Endothelial cell of hepatic sinusoid (primary cell): ENCODE data around the gene KIF22.
"Not testable (repeated sequence)": the region's sequence is repeated elsewhere in the genome, so short reads cannot be mapped to it uniquely, and the experiment has no call there.

Experiments used
- in situ Hi-C: cut with HindIII; loops from 2 replicates; pipeline ENCODE4 v1.10.0; 2017; ENCODE audit warnings: low sequenced_read_pairs

KIF22 gene

GRCh38 chr16:29765167-29766032, 25.2 kb upstream of the KIF22 start:
- in situ Hi-C loops = no loop called here

- in situ Hi-C loops = no loop called here
These were observed 24.0 kb upstream of the KIF22 start for GRCh38 chr16:29766571-29766970.

- in situ Hi-C loops = no loop called here
These were observed 23.5 kb upstream of the KIF22 start for GRCh38 chr16:29767062-29767461.

- in situ Hi-C loops = no loop called here
These were observed 21.0 kb upstream of the KIF22 start for GRCh38 chr16:29769507-29769906.

GRCh38 chr16:29770250-29770929, 20.2 kb upstream of the KIF22 start:
- in situ Hi-C loops = no loop called here

- in situ Hi-C loops = not testable (repeated sequence)
These were observed 18.2 kb upstream of the KIF22 start for GRCh38 chr16:29772330-29772729.

- in situ Hi-C loops = no loop called here
These were observed 15.8 kb upstream of the KIF22 start for GRCh38 chr16:29774730-29775129.

- in situ Hi-C loops = no loop called here
These were observed 14.7 kb upstream of the KIF22 start for GRCh38 chr16:29775742-29776408.

GRCh38 chr16:29777576-29778350, 12.8 kb upstream of the KIF22 start, which contains the start of gene ZG16:
TSS of gene ZG16 (plus strand) at chr16:29778256. CDS start at chr16:29779267, 1,011 bp downstream.
- in situ Hi-C loops = no loop called here

GRCh38 chr16:29779474-29779873, 11.1 kb upstream of the KIF22 start:
- in situ Hi-C loops = no loop called here

- in situ Hi-C loops = not testable (repeated sequence)
These were observed 7.2 kb upstream of the KIF22 start for GRCh38 chr16:29783094-29783953.

- in situ Hi-C loops = no loop called here
These were observed 6.4 kb upstream of the KIF22 start for GRCh38 chr16:29784157-29784556.

- in situ Hi-C loops = no loop called here
These were observed 5.5 kb upstream of the KIF22 start for GRCh38 chr16:29784901-29785500.

- in situ Hi-C loops = not testable (repeated sequence)
These were observed 3.4 kb upstream of the KIF22 start for GRCh38 chr16:29787155-29787554.

GRCh38 chr16:29789775-29790182, 772 bp upstream of the KIF22 start:
- in situ Hi-C loops = no loop called here

- in situ Hi-C loops = no loop called here
These were observed 646 bp downstream of the KIF22 start for GRCh38 chr16:29790949-29791844.

GRCh38 chr16:29791845-29792807, 1.6 kb downstream of the KIF22 start:
- in situ Hi-C loops = no loop called here
